Measurements from ENCODE around the gene VRK3. TPM values are rescaled to one million over a fixed set of nuclear protein-coding genes. Genes with fewer than 3 reads are reported as not detected.
"Not testable (repeated sequence)": the region's sequence is repeated elsewhere in the genome, so short reads cannot be mapped to it uniquely, and the experiment has no call there.

VRK3 gene, protein sequence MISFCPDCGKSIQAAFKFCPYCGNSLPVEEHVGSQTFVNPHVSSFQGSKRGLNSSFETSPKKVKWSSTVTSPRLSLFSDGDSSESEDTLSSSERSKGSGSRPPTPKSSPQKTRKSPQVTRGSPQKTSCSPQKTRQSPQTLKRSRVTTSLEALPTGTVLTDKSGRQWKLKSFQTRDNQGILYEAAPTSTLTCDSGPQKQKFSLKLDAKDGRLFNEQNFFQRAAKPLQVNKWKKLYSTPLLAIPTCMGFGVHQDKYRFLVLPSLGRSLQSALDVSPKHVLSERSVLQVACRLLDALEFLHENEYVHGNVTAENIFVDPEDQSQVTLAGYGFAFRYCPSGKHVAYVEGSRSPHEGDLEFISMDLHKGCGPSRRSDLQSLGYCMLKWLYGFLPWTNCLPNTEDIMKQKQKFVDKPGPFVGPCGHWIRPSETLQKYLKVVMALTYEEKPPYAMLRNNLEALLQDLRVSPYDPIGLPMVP
- 10 to 100 TPM; 81.2 to 82.1 TPM for total RNA-seq

DNA sequence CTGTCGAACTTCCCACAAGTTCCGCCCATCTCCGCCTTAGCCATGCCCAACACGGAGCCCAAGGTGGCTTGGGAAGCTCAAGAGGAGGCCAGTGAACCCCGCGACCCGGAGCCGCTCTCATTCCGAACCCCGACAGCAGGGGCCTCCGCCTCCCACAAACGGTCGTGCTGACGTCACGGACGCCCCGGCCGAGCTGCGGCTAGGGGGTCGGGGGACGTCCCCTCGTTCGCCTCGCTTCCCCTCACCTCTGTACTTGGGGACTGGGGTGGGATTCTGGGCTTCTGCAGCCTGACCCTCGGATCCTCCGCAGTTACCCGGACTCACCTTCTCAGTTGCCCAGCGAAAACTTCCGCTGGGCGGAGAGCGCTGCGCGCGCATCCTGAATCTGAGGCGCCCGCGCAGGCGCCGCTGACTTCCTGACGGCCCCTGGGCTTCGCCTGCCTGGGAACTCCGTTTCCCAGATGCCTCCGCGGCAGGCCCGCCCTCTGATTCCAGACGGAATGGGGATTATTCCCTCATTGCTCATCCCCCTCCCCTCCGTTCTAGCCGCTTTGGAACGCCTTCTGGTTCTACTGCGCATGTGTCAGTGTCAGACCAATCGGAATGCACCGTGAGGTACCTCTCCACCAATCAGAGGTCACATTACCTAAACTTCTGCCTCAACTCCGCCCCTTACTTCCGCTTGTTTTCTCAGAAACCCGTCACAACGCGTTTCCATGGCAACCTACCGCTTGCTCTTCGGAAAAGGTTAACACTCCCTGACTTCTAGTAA, at the start of gene VRK3:
Gene VRK3 (minus strand): TSS at position 351 of the 772 bp plus-strand sequence. CDS start 9,210 bp downstream, outside the sequence.
- Mint-ChIP-seq H3K4me1 (peaks cover 24% of the 10 kb centered on the region), H3K4me3 (peak within 1 kb of the TSS; percentile 93)

DNA sequence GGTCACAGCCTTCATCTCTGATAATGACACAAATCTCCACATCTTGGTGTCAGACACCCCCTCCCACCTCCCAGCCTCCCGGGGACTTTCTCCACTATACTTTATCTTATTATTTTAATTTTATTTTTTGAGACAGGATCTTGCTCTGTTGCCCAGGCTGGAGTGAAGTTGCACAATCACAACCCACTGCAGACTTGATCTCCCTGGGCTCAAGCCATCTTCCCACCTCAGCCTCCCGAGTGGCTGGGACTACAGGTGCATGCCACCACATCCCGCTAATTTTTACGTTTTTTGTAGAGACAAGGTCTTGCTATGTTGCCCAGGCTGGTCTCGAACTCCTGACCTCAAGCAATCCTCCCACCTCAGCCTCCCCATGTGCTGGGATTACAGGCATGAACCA, 43.2 kb upstream of the VRK3 start:
- H3K9me3 Mint-ChIP-seq = not testable (repeated sequence)

More for the DNA sequence above, at the start of gene VRK3:
- POLR2A ChIA-PET = interaction anchor here (0.7 to 2.4 kb wide), 4 partner anchors 31 to 486 kb away, joined by 3 to 19 read pairs (median 3); partner anchors contain the start of genes ATF5, JOSD2, NUP62 and SCAF1
- DNase-seq = peak; percentile 96
- H3K36me3 Mint-ChIP-seq = peaks cover 13% of the 10 kb centered on the region
- H3K9me3 Mint-ChIP-seq = peaks cover 4% of the 10 kb centered on the region
- peak; percentile 90 for ATAC-seq (ENCODE audit: low read depth)
- H3K27me3 Mint-ChIP-seq = no peaks in the 10 kb centered on the region
- peak within 1 kb of the TSS; percentile 91 for H3K27ac Mint-ChIP-seq

DNA sequence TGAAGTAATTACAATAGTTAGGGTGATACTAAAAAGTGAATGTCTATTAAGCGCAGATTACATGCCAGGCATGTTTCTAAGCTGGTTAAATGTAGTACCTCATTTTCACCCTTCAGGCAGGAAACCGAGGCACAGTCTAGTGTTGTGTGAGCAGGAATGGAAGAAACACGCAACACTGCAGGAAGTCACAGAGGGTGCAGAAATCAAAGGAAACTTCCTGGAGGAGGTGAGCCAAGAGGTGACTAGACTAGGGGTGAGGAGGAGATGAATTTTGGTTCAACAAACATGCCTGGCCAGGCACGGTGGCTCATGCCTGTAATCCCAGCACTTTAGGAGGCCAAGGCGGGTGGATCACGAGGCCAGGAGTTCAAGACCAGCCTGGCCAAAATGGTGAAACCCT, 42.4 kb upstream of the VRK3 start:
- no peak overlapping the region for H3K4me3 Mint-ChIP-seq
- POLR2A ChIA-PET = no interaction called here
- no peak for DNase-seq
- peaks cover 3% of the 10 kb centered on the region for H3K27me3 Mint-ChIP-seq
- H3K36me3 Mint-ChIP-seq = no peaks in the 10 kb centered on the region
- no peaks in the 10 kb centered on the region for H3K9me3 Mint-ChIP-seq
- H3K27ac Mint-ChIP-seq = no peak overlapping the region
- ATAC-seq (ENCODE audit: low read depth) = no peak
- H3K4me1 Mint-ChIP-seq = no peaks in the 10 kb centered on the region

More for the DNA sequence above, 43.2 kb upstream of the VRK3 start:
- DNase-seq; H3K4me1 Mint-ChIP-seq; POLR2A ChIA-PET; H3K27ac Mint-ChIP-seq; H3K36me3 Mint-ChIP-seq; H3K27me3 Mint-ChIP-seq; ATAC-seq (ENCODE audit: low read depth); H3K4me3 Mint-ChIP-seq: not testable (repeated sequence)

DNA sequence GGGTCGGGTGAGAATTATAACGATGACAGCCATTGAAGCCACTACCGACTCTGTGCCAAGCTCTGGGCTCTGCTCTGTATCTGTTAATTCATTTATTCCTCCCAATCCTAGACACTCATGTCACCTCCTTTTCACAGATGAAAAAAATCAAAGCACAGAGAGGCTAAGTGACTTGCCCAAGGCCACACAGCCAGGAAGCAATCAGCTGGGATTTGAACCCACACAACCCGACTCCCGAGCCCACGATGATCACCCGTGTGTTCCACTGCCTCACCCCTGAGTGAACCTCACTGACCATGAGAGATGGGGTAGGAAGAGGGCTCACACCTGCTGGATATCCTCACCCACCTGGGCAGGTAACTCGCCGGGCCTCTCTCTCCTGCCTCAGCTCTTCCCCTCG, 40.8 kb upstream of the VRK3 start:
- POLR2A ChIA-PET = no interaction called here
- no peak for DNase-seq
- Mint-ChIP-seq H3K4me1 (no peaks in the 10 kb centered on the region), H3K27me3 (peaks cover 3% of the 10 kb centered on the region), H3K27ac (no peak overlapping the region), H3K9me3 (no peaks in the 10 kb centered on the region), H3K36me3 (no peaks in the 10 kb centered on the region), H3K4me3 (no peak overlapping the region)
- no peak for ATAC-seq (ENCODE audit: low read depth)

DNA sequence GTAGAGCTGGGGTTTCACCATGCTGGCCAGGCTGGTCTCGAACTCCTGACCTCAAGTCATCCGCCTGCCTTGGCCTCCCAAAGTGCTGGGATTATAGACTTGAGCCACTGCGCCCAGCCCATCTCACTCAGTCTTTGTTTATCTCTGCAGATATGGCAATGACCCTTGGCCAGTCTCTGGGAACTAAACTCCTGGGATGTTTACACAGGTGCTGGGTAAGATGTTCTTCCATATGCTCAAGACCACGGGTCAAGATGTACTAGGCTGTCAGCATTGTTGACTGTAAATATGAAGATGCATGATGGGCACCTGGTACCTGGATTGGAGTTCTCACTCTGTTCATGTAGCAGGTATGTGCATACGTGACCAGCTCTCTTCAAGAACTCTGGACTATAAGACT, 36.5 kb upstream of the VRK3 start:
- Mint-ChIP-seq H3K27me3 (peaks cover 3% of the 10 kb centered on the region), H3K4me1 (no peaks in the 10 kb centered on the region), H3K36me3 (peaks cover 1% of the 10 kb centered on the region), H3K4me3 (no peak overlapping the region), H3K9me3 (peaks cover 4% of the 10 kb centered on the region), H3K27ac (no peak overlapping the region)
- DNase-seq (no peak), ATAC-seq (ENCODE audit: low read depth) (no peak)
- POLR2A ChIA-PET = no interaction called here

DNA sequence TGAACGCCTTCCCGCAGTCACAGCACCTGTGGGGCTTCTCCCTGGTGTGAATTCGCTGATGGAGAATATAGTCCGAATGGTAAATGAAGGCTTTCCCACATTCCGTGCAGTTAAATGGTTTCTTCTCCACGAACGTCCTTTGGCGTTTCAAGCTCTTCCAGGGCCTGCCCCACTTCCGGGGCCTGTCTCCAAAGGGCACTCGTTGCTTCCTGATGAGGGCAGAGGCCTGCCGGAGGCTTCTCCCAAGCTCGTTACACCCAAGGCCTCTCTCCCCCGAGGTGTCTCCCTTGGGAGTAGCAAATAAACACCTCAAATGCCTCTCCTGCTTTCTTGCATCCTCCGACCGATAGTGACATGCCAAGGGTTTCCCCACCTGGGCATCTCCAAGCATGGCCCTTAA, 34.9 kb upstream of the VRK3 start:
- H3K36me3 Mint-ChIP-seq = peaks cover 1% of the 10 kb centered on the region
- peaks cover 4% of the 10 kb centered on the region for H3K9me3 Mint-ChIP-seq
- H3K4me1 Mint-ChIP-seq = no peaks in the 10 kb centered on the region
- no peak overlapping the region for H3K27ac Mint-ChIP-seq
- peaks cover 3% of the 10 kb centered on the region for H3K27me3 Mint-ChIP-seq
- ATAC-seq (ENCODE audit: low read depth) (no peak), DNase-seq (no peak)
- H3K4me3 Mint-ChIP-seq = no peak overlapping the region
- POLR2A ChIA-PET = no interaction called here

DNA sequence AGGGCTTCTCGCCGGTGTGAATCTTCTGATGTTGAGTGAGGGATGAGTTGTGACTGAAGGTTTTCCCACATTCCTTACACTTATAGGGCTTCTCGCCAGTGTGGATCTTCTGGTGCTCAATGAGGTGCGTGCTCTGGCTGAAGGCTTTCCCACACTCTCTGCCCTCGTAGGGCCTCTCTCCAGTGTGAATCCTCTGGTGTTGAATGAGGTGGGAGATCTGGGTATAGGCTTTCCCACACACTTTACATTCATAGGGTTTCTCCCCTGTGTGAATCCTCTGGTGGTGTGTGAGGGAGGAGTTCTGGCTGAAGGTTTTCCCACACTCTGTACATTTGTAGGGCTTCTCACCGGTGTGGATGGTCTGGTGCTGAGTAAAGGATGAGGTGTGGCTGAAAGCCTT, 33.9 kb upstream of the VRK3 start:
- peaks cover 4% of the 10 kb centered on the region for H3K9me3 Mint-ChIP-seq
- H3K27me3 Mint-ChIP-seq = no peaks in the 10 kb centered on the region
- H3K27ac Mint-ChIP-seq = no peak overlapping the region
- no peak for ATAC-seq (ENCODE audit: low read depth)
- peaks cover 1% of the 10 kb centered on the region for H3K36me3 Mint-ChIP-seq
- H3K4me1 Mint-ChIP-seq = no peaks in the 10 kb centered on the region
- H3K4me3 Mint-ChIP-seq = no peak overlapping the region
- no peak for DNase-seq
- POLR2A ChIA-PET = no interaction called here

DNA sequence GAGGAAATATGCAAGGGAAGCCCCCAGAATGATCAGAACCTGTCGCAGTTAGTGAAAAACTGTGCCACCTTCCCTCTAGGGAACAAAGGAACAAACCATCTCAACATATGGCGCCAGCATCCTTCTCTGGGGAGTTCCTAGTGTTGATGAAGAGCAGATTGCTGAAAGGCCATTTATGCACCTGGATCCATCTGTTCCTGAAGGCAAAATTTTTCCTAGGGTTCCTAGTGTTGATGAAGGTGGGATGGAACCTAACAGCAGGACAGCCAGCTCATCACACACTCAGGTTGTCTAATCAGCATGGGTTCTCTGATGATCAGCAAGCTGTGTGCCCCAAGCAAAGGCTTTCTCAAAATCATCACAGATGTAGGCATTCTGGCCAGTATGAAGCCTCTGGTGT, 33.3 kb upstream of the VRK3 start:
- Mint-ChIP-seq H3K4me3 (no peak overlapping the region), H3K9me3 (peaks cover 4% of the 10 kb centered on the region), H3K27ac (no peak overlapping the region), H3K27me3 (peaks cover 4% of the 10 kb centered on the region), H3K4me1 (no peaks in the 10 kb centered on the region), H3K36me3 (peaks cover 1% of the 10 kb centered on the region)
- DNase-seq (no peak), ATAC-seq (ENCODE audit: low read depth) (no peak)
- POLR2A ChIA-PET = no interaction called here

DNA sequence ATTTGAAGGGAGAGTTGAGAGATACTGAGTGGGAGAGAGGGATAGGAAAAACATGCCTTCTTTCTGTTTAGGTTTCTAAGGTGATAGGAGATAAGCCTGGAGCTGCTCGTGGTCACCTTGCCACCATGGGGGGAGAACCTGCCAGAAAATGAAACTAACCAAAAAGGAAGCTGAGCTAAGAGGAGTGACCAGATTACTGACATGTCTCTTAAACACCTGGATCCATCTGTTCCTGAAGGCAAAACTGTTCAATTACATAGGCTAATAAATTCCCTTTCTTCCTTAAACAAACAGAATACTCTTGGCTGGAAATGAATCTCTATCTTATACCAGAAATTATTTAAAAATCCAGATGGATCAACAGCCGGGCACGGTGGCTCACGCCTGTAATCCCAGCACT, 27.9 kb upstream of the VRK3 start:
- Mint-ChIP-seq H3K27ac (no peak overlapping the region), H3K27me3 (peaks cover 24% of the 10 kb centered on the region), H3K4me1 (peaks cover 11% of the 10 kb centered on the region), H3K36me3 (peaks cover 6% of the 10 kb centered on the region), H3K4me3 (no peak overlapping the region), H3K9me3 (peaks cover 2% of the 10 kb centered on the region)
- ATAC-seq (ENCODE audit: low read depth) (no peak), DNase-seq (no peak)
- POLR2A ChIA-PET = interaction anchor here (0.6 kb wide), 2 partner anchors 41 to 281 kb away, joined by 3 read pairs; no protein-coding TSS in a partner anchor

DNA sequence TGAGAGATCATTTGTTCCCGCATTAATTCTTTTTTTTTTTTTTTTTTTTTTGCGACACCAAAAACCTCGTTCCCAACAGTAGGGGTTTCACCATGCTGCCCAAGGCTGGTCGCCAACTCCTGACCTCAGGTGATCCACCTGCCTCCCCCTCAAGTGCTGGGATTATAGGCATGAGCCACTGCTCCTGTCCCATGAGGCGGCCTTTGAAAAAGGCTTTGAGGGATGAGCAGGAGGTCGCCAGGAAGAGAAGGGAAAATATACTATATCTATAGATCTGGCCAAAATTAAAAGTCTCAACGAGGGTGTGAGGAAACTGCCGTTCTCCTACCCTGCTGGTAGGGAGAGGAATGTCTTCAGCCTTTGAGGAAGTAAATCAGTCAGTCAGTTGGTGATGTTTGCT, 26.8 kb upstream of the VRK3 start:
- Mint-ChIP-seq H3K36me3 (peaks cover 15% of the 10 kb centered on the region), H3K4me1 (peaks cover 11% of the 10 kb centered on the region), H3K27ac (no peak overlapping the region), H3K9me3 (peaks cover 2% of the 10 kb centered on the region), H3K4me3 (no peak overlapping the region), H3K27me3 (peaks cover 24% of the 10 kb centered on the region)
- DNase-seq (no peak), ATAC-seq (ENCODE audit: low read depth) (no peak)
- POLR2A ChIA-PET = no interaction called here

DNA sequence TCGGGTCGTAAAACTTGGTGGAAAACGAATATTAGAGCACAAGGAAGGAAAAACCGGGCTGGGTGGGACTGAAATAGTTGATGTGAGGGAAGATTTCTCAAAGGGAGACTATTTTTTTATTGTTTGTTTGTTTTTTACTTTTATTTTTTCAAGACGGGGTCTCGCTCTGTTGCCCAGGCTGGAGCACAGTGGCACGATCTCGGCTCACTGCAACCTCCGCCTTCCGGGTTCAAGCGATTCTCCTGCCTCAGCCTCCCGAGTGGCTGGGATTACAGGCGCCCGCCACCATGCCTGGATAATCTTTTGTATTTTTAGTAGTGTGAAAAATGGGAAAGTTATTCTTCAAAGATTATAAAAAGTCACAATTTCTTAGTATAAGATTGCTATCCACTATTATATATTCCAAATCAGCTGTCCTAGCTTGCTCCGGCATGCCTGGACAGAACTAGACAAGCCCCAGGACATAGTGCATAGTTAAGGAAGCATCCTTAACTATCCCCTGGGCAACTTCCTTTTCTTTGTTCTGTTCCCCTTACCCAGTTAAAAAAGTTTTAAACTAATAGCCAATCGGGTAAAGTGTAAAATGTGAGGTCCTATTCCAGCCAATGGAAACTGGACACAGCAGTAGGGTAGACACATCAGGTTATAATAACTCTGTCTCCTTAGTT, 26.2 kb upstream of the VRK3 start:
- DNase-seq; H3K9me3 Mint-ChIP-seq; ATAC-seq (ENCODE audit: low read depth); POLR2A ChIA-PET: not testable (repeated sequence)
- Mint-ChIP-seq H3K4me3 (peak overlapping the region; percentile 84), H3K27me3 (peaks cover 24% of the 10 kb centered on the region), H3K27ac (peak overlapping the region; percentile 73), H3K4me1 (peaks cover 11% of the 10 kb centered on the region), H3K36me3 (peaks cover 21% of the 10 kb centered on the region)

DNA sequence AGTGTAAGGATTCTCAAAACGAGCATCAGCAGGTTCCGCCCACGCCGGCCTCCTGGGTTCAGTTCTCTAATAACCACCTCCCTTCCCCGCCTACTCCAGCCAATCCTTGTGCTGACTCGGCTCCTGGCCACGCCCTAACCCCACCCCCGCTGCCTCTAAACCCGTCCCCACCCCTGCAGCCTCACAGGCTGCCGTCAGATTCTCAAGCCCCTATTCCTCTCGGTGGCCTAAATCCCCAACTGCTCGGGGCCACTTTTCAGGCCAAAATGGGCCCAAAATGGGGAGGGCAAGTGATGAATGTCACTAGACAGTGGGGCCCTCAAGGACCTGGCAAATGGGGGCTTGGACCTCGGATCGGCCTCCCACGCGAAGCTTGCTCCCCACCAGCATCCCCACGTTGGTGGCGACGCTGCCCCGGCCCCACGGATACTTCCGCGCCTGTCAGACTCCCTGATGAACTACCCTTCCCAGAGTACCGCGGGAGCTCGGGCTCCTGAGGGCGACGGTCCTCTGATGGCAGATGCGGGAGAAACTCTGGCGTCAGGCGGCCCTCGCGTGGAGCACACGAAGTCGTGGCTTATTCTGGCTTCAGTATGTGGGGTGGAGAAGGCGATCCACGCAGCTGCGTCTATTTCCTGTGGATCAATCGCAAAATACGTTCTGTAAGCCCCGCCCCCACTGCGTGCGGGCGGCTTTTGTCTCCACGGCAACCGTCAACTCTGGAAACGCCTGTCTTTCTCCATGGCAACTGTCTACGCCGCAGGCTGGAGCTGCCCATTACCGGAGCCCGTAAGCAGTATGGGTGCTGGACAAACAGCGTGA, 25.4 kb upstream of the VRK3 start:
- POLR2A ChIA-PET = no interaction called here
- Mint-ChIP-seq H3K27ac (peak overlapping the region; percentile 73), H3K4me1 (peaks cover 11% of the 10 kb centered on the region), H3K4me3 (peak overlapping the region; percentile 84), H3K36me3 (peaks cover 28% of the 10 kb centered on the region), H3K9me3 (peaks cover 10% of the 10 kb centered on the region), H3K27me3 (peaks cover 24% of the 10 kb centered on the region)
- peak; percentile 69 for ATAC-seq (ENCODE audit: low read depth)
- DNase-seq = peak; percentile 71

DNA sequence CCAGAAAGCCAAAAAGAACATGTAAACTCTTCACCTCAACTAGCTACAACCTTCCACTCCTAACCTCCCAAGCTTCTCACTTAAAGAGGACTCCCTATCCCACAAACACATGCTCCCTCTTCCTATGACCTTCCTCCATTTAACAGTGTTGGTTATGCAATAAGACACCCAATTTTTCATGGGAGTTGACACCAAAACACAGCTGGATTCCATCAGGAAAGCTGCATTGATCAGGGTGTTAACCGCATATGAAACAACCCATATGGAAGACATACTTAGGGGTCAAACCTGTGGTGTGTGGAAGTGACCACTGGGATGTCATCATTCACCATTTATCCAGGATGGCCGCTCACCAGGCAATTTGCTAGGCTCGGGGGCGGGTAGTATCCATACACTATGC, 22.5 kb upstream of the VRK3 start:
- Mint-ChIP-seq H3K27ac (no peak overlapping the region), H3K9me3 (peaks cover 34% of the 10 kb centered on the region), H3K36me3 (peaks cover 56% of the 10 kb centered on the region), H3K4me1 (peaks cover 8% of the 10 kb centered on the region), H3K27me3 (peaks cover 18% of the 10 kb centered on the region), H3K4me3 (no peak overlapping the region)
- DNase-seq (no peak), ATAC-seq (ENCODE audit: low read depth) (no peak)
- POLR2A ChIA-PET = no interaction called here
